GM12878 (cell line): ENCODE results near the gene GAS2. TPM values are rescaled to one million over a fixed set of nuclear protein-coding genes. Genes with fewer than 3 reads are reported as not detected.

Experiments
- ATAC-seq: fragments of 200-7000 bp; cut with Tn5 transposase; 3 replicates; pipeline ENCODE4 v1.9.1; 2020; ENCODE audit warnings: mild to moderate bottlenecking, moderate library complexity
- BruUV-seq: library from RNA; stranded (reverse); fragments of 400-500 nt; replicated peaks from 2 replicates; lab custom pipeline; 2021; lab: Mats Ljungman, UMichigan
- CTCF ChIA-PET: fragments of 300-600 bp; sonication (Branson Sonifier 250); formaldehyde crosslinking; extraction: SDS; loops from one replicate; lab custom pipeline; 2021; ENCODE audit warnings: inconsistent platforms; lab: Yijun Ruan, JAX
- POLR2A ChIA-PET: fragments of 350-600 bp; formaldehyde crosslinking; extraction: SDS; loops from one replicate; lab custom pipeline; 2021; ENCODE audit warnings: inconsistent platforms; lab: Charles Lee
- RAD21 ChIA-PET: fragments of 300-600 bp; sonication (Branson Sonifier 250); formaldehyde crosslinking; loops from one replicate; lab custom pipeline; 2023; ENCODE audit warnings: antibody characterized with exemption; ENCODE audit not compliant: unreplicated experiment; lab: Charles Lee
- SMC1A ChIA-PET: fragments of 300-600 bp; sonication (Branson Sonifier 250); formaldehyde crosslinking; loops from one replicate; lab custom pipeline; 2023; ENCODE audit not compliant: unreplicated experiment, uncharacterized antibody; lab: Charles Lee
- DNase-seq: peaks from one replicate; pipeline ENCODE4 v3.0.0-alpha.2; 2011; ENCODE audit warnings: low read depth, low spot score
- FAIRE-seq: peaks from 3 replicates; lab custom pipeline; 2011; peaks lifted over from hg19 to GRCh38; lab: Jason Lieb, UNC
- H2AFZ ChIP-seq: 2 replicates; pipeline ENCODE4 v1.6.0; 2011; ENCODE audit warnings: low read depth, low read length, control low read depth; ENCODE audit not compliant: control insufficient read depth
- H3K27ac ChIP-seq: 2 replicates; pipeline ENCODE4 v1.5.1; 2011; ENCODE audit warnings: control low read depth; ENCODE audit not compliant: control insufficient read depth, insufficient read depth
- H3K27me3 ChIP-seq, 2 experiments: replicated peaks in 1 of 2; 2 replicates each; pipeline versions ENCODE4 v1.6.0 to v1.6.1; 2011; ENCODE audit warnings: low read length in 1 of 2; ENCODE audit not compliant: control insufficient read depth in 2 of 2, insufficient read depth in 2 of 2
- H3K36me3 ChIP-seq, 2 experiments: 2 replicates each; pipeline ENCODE4 v1.5.1; 2011; ENCODE audit warnings: low read length in 1 of 2; ENCODE audit not compliant: control insufficient read depth in 2 of 2, insufficient read depth in 2 of 2
- H3K4me1 ChIP-seq: 2 replicates; pipeline ENCODE4 v1.6.1; 2011; ENCODE audit warnings: mild to moderate bottlenecking, low read length, moderate library complexity, mixed read lengths; ENCODE audit not compliant: control insufficient read depth, insufficient read depth
- H3K4me2 ChIP-seq: 2 replicates; pipeline ENCODE4 v1.6.0; 2011; ENCODE audit warnings: control low read depth; ENCODE audit not compliant: control insufficient read depth, insufficient read depth
- H3K4me3 ChIP-seq: fragments of 200-600 bp; sonication (generic); 2 replicates; pipeline ENCODE4 v1.5.1; 2016
- H3K79me2 ChIP-seq: 2 replicates; pipeline ENCODE4 v1.6.0; 2011; ENCODE audit warnings: low read length; ENCODE audit not compliant: control insufficient read depth, insufficient read depth
- H3K9ac ChIP-seq: 2 replicates; pipeline ENCODE4 v1.8.0; 2011; ENCODE audit warnings: low read length, control low read depth, mixed read lengths; ENCODE audit not compliant: control insufficient read depth, insufficient read depth
- H3K9me3 ChIP-seq: replicated peaks from 3 replicates; pipeline ENCODE4 v1.5.1; 2011; ENCODE audit warnings: mild to moderate bottlenecking, low read length; ENCODE audit not compliant: control insufficient read depth, insufficient read depth
- H4K20me1 ChIP-seq: 2 replicates; pipeline ENCODE4 v1.6.0; 2011; ENCODE audit not compliant: control insufficient read depth, insufficient read depth
- ASH2L ChIP-seq: fragments of 300-600, 200-600 bp; sonication (generic); IDR thresholded peaks from 2 replicates; pipeline ENCODE4 v1.6.1; 2017; ENCODE audit warnings: low read depth, mild to moderate bottlenecking, borderline replicate concordance
- BMI1 ChIP-seq: fragments of 450-650 bp; IDR thresholded peaks from 2 replicates; pipeline ENCODE4 v1.6.1; 2016; ENCODE audit warnings: mild to moderate bottlenecking, moderate library complexity, borderline replicate concordance
- CHD2 ChIP-seq: IDR thresholded peaks from 2 replicates; pipeline ENCODE4 v1.6.1; 2011; ENCODE audit warnings: low read depth, low read length, improper control_type of control experiment, borderline replicate concordance
- EP300 ChIP-seq, 2 experiments: fragments of 150-350 bp in 1 of 2; IDR thresholded peaks; 2 replicates each; pipeline ENCODE4 v1.6.1; 2011 to 2012; ENCODE audit warnings: low read depth in 2 of 2, low read length in 2 of 2, borderline replicate concordance in 1 of 2, improper control_type of control experiment in 1 of 2, inconsistent platforms in 1 of 2; ENCODE audit not compliant: control insufficient read depth in 1 of 2
- EZH2 ChIP-seq: IDR thresholded peaks from 2 replicates; pipeline ENCODE4 v1.6.1; 2012; ENCODE audit warnings: low read depth, mild to moderate bottlenecking, control low read depth, inconsistent platforms, low read length, borderline replicate concordance; ENCODE audit not compliant: control insufficient read depth
- JUND ChIP-seq: IDR thresholded peaks from 2 replicates; pipeline ENCODE4 v1.6.1; 2012; ENCODE audit warnings: low read depth, mild to moderate bottlenecking, low read length, improper control_type of control experiment, moderate library complexity
- SMC3 ChIP-seq: IDR thresholded peaks from 2 replicates; pipeline ENCODE4 v1.6.1; 2011; ENCODE audit warnings: low read length, improper control_type of control experiment, borderline replicate concordance
- SUPT20H ChIP-seq: IDR thresholded peaks from 2 replicates; pipeline ENCODE4 v1.6.1; 2011; ENCODE audit warnings: low read depth, mild to moderate bottlenecking, low read length, moderate library complexity, borderline replicate concordance; ENCODE audit not compliant: control insufficient read depth
- ZNF24 ChIP-seq: fragments of 450-650 bp; IDR thresholded peaks from 2 replicates; pipeline ENCODE4 v1.6.1; 2017; ENCODE audit warnings: antibody characterized with exemption, mild to moderate bottlenecking
- WGBS: methylation state at CpG from one replicate; pipeline ENCODE4 v1.1.6; 2016; ENCODE audit warnings: low lambda C conversion rate; ENCODE audit not compliant: insufficient replicate concordance, insufficient coverage; ENCODE audit errors: missing lambda C conversion rate; 5-methylcytosine and 5-hydroxymethylcytosine counted together
- in situ Hi-C: fragments of 300-500 bp; cut with MboI; formaldehyde crosslinking; loops from 9 replicates; pipeline ENCODE4 v1.14.3; 2018; ENCODE audit warnings: mixed read lengths
- intact Hi-C: fragments of 100-400 bp; cut with micrococcal nuclease; formaldehyde crosslinking; loops from one replicate; pipeline ENCODE4 v1.14.2; 2022; ENCODE audit not compliant: unreplicated experiment
- polyA plus RNA-seq, 11 experiments: library from polyadenylated mRNA; depleted of rRNA in 4 of 11; unstranded in 6 of 11; stranded (reverse) in 5 of 11; fragments of >200 nt; fragmentation: Nextera tagmentation in 4 of 11; fragmentation: Illumina TruSeq in 1 of 11; extraction: Ambion mirVana in 4 of 11; extraction: Trizol in 1 of 11; gene quantifications; 1 replicate in 1 of 11; 2 replicates in 10 of 11; pipeline versions ENCODE4 v1.2.1 to v1.2.3, GENCODE V29; 2011 to 2016; ENCODE audit warnings: inconsistent platforms in 2 of 11, missing spikeins in 2 of 11, low read depth in 1 of 11
- total RNA-seq, 4 experiments: library from RNA; depleted of rRNA in 3 of 4; stranded (reverse); fragments of >200 nt in 3 of 4; fragmentation: Illumina TruSeq in 1 of 4; extraction: Trizol in 1 of 4; gene quantifications; 2 replicates each; pipeline versions ENCODE4 v1.2.1 to v1.2.3, GENCODE V29; 2013 to 2021

Gene GAS2
- total and polyA plus RNA-seq, 10 of the 15 experiments (the other 5 are each of a cell fraction or from before 2014, with no cell fraction given): 16.4 to 81.4 (median 26.2) TPM

DNA sequence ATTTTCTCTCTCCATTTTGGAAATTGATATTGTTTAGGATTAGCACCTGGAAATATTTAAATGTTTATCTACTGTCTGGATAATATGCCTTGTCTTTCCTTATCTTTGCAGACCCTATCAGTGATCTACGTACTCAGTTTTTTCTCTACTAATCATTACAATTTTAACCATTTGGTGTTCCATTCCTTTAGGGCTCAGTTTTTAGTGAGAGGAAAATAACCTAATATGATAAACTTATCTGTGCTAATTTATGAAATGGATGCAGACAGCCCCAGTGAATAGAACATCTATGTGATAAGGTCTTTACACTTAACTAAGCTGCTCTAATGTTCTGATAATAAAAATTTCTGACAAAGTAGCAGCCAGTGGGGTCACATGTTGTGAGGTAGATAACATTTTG, 94.7 kb downstream of the GAS2 start (continued):
- no peak for TF ChIP-seq EZH2
- TF ChIP-seq SUPT20H: no peak
- TF ChIP-seq JUND: no peak
- TF ChIP-seq ZNF24: no peak
- no peak for TF ChIP-seq EP300 (IDR thresholded peaks at IDR 0.05; ENCODE audit: borderline replicate concordance in 1 of 2, control insufficient read depth in 1 of 2, low read depth in 2 of 2, low read length in 2 of 2)
- no peak for TF ChIP-seq ASH2L
- TF ChIP-seq CHD2: no peak
- TF ChIP-seq, all 136 proteins: peak for 0

DNA sequence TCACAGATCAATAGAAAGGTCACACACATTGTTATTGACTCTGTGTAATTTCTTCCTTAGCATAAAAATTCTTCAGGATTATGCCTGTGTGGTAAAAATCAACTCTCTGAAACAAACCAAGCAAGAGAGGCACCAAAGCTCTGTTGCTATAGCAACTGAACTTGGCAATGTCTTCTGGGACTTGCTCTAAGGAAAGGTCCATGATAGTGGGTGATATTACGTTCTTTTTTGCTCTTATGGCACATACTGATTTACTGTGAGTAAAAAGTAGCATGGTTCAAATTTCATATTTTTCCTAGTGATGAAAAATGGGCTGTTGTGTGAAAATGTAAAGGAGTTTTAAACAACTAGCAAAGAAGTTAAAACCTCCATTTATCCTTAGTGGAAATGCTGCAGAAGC, 96.8 kb downstream of the GAS2 start:
- CTCF ChIA-PET: no interaction called here
- SMC1A ChIA-PET: interaction anchor here (1.2 to 1.4 kb wide), 2 partner anchors 13 to 25 kb away, joined by 3 to 4 read pairs; no protein-coding TSS in a partner anchor
- 4% methylated on average over 1 of the region's 1 CpG for WGBS
- no peak overlapping the region for H2AFZ ChIP-seq
- no peaks in the 10 kb centered on the region for H3K9me3 ChIP-seq
- no peaks in the 10 kb centered on the region for H3K36me3 ChIP-seq
- BruUV-seq: no TSS peak
- intact Hi-C loops: no loop called here
- no peak overlapping the region for H3K9ac ChIP-seq
- in situ Hi-C loops: no loop called here
- RAD21 ChIA-PET: no interaction called here
- no peak overlapping the region for H3K4me2 ChIP-seq
- H4K20me1 ChIP-seq: no peaks in the 10 kb centered on the region
- H3K27ac ChIP-seq: no peak overlapping the region
- FAIRE-seq (no peak), ATAC-seq (no peak), DNase-seq (no peak)
- H3K79me2 ChIP-seq: no peaks in the 10 kb centered on the region
- TF ChIP-seq BMI1: peak; percentile 69
- TF ChIP-seq SMC3: no peak
- POLR2A ChIA-PET: interaction anchor here (1.6 kb wide), 1 partner anchor 14 kb away, joined by 4 read pairs; no protein-coding TSS in a partner anchor
- 0 out of 2 replicates have a peak, but pooled peaks cover 4% of the 10 kb centered on the region for H3K4me1 ChIP-seq
- H3K4me3 ChIP-seq: no peak overlapping the region
- no peaks in the 10 kb centered on the region for H3K27me3 ChIP-seq
